MM.1S (cell line): ENCODE results near the gene SLC4A8.

Experiments
- EZH2 ChIP-seq: fragments of 300-600 bp; sonication (generic); optimal IDR thresholded peaks from 2 replicates; pipeline ENCODE3; 2017; ENCODE audit warnings: low read depth, mild to moderate bottlenecking, antibody characterized with exemption, low read length, mixed read lengths
- TF ChIP-seq, protein P1 (sequence below): fragments of 300-600 bp; sonication (generic); IDR thresholded peaks from 2 replicates; pipeline ENCODE4 v1.5.1; 2016; ENCODE audit warnings: antibody characterized with exemption, low read length, mixed read lengths

GRCh38 chr12:51406290-51406689 lies 18.3 kb upstream of the SLC4A8 start:
- TF ChIP-seq, protein P1, sequence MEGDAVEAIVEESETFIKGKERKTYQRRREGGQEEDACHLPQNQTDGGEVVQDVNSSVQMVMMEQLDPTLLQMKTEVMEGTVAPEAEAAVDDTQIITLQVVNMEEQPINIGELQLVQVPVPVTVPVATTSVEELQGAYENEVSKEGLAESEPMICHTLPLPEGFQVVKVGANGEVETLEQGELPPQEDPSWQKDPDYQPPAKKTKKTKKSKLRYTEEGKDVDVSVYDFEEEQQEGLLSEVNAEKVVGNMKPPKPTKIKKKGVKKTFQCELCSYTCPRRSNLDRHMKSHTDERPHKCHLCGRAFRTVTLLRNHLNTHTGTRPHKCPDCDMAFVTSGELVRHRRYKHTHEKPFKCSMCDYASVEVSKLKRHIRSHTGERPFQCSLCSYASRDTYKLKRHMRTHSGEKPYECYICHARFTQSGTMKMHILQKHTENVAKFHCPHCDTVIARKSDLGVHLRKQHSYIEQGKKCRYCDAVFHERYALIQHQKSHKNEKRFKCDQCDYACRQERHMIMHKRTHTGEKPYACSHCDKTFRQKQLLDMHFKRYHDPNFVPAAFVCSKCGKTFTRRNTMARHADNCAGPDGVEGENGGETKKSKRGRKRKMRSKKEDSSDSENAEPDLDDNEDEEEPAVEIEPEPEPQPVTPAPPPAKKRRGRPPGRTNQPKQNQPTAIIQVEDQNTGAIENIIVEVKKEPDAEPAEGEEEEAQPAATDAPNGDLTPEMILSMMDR = no peak
- TF ChIP-seq EZH2 = no peak
